ENCODE results near the gene SPRING1. TPM values are rescaled to one million over a fixed set of nuclear protein-coding genes. Genes with fewer than 3 reads are reported as not detected.

The SPRING1 gene
- total RNA-seq, 2 donors from 2014 or later = 55.5 to 62.1 TPM

GRCh38 chr12:116736962-116737773 lies 701 bp downstream of the SPRING1 start:
- TF ChIP-seq CTCF (IDR thresholded peaks at IDR 0.05) = no peak
- peak overlapping the region; percentile 88 to 94 for H3K9ac ChIP-seq (ENCODE audit: low read depth in 2 of 2, low read length in 2 of 2)
- H3K27ac ChIP-seq = peak overlapping the region; percentile 58
- peaks cover 3% of the 10 kb centered on the region for H3K36me3 ChIP-seq
- DNase-seq = peak; percentile 28
- H3K27me3 ChIP-seq = no peaks in the 10 kb centered on the region
- intact Hi-C loops (cut with DNase I) = no loop called here
- H3K4me1 ChIP-seq = no peaks in the 10 kb centered on the region
- H3K4me3 ChIP-seq = peak overlapping the region; percentile 71
- no peaks in the 10 kb centered on the region for H3K9me3 ChIP-seq

- DNase-seq = peak; percentile 69
- Histone ChIP-seq H3K4me3 (peak overlapping the region; percentile 71), H3K9ac (ENCODE audit: low read depth in 2 of 2, low read length in 2 of 2) (peak overlapping the region in 1 of 2 donors; percentile 88), H3K36me3 (peaks cover 3% of the 10 kb centered on the region), H3K4me1 (no peaks in the 10 kb centered on the region), H3K27me3 (no peaks in the 10 kb centered on the region), H3K9me3 (no peaks in the 10 kb centered on the region), H3K27ac (peak overlapping the region; percentile 58)
- TF ChIP-seq CTCF (IDR thresholded peaks at IDR 0.05) = no peak
- intact Hi-C loops (cut with DNase I) = no loop called here
These were observed 1.8 kb downstream of the SPRING1 start for GRCh38 chr12:116735951-116736599.

GRCh38 chr12:116735084-116735483 lies 2.8 kb downstream of the SPRING1 start:
- H3K27me3 ChIP-seq = no peaks in the 10 kb centered on the region
- H3K4me3 ChIP-seq = no peak overlapping the region
- H3K9me3 ChIP-seq = no peaks in the 10 kb centered on the region
- no peak overlapping the region for H3K27ac ChIP-seq
- no peak for DNase-seq
- peaks cover 3% of the 10 kb centered on the region for H3K36me3 ChIP-seq
- H3K9ac ChIP-seq (ENCODE audit: low read depth in 2 of 2, low read length in 2 of 2) = no peak overlapping the region
- H3K4me1 ChIP-seq = no peaks in the 10 kb centered on the region
- TF ChIP-seq CTCF (IDR thresholded peaks at IDR 0.05) = no peak
- intact Hi-C loops (cut with DNase I) = no loop called here

- H3K4me1 ChIP-seq = no peaks in the 10 kb centered on the region
- H3K27me3 ChIP-seq = no peaks in the 10 kb centered on the region
- H3K9ac ChIP-seq (ENCODE audit: low read depth in 2 of 2, low read length in 2 of 2) = no peak overlapping the region
These were observed 3.6 kb downstream of the SPRING1 start for GRCh38 chr12:116734156-116734768.

More at GRCh38 chr12:116734156-116734768, 3.6 kb downstream of the SPRING1 start:
- DNase-seq = no peak
- TF ChIP-seq CTCF (IDR thresholded peaks at IDR 0.05) = no peak
- H3K36me3 ChIP-seq = peaks cover 3% of the 10 kb centered on the region
- intact Hi-C loops (cut with DNase I) = no loop called here
- H3K9me3 ChIP-seq = no peaks in the 10 kb centered on the region
- H3K27ac ChIP-seq = no peak overlapping the region
- H3K4me3 ChIP-seq = no peak overlapping the region
